Fibroblast of lung (primary cell): ENCODE results near the gene HRG.

Source experiments
- CTCF ChIP-seq, 2 donors: IDR thresholded peaks in 1 of 2; conservative IDR thresholded peaks in 1 of 2; 1 replicate in 1 of 2; 2 replicates in 1 of 2; pipeline ENCODE4 v1.5.1; 2011 to 2012; ENCODE audit warnings: low read length in 2 of 2, control low read depth in 1 of 2, inconsistent platforms in 1 of 2, low read depth in 1 of 2, mild to moderate bottlenecking in 1 of 2
- EZH2 ChIP-seq: IDR thresholded peaks from 2 replicates; pipeline ENCODE4 v1.5.1; 2012; ENCODE audit warnings: low read length, control low read depth, mild to moderate bottlenecking; ENCODE audit errors: missing control alignments

GRCh38 chr3:186683979-186684378 is 18.2 kb downstream of the HRG start:
- TF ChIP-seq CTCF (conservative IDR thresholded peaks at IDR 0.05 in 1 of 2, IDR thresholded peaks at IDR 0.05 in 1 of 2; ENCODE audit: low read depth in 1 of 2, low read length in 2 of 2) (no peak), EZH2 (no peak)
